ENCODE results near the gene PANX1. TPM values are rescaled to one million over a fixed set of nuclear protein-coding genes. Genes with fewer than 3 reads are reported as not detected.

The PANX1 gene
- total RNA-seq = 13.1 TPM

DNA sequence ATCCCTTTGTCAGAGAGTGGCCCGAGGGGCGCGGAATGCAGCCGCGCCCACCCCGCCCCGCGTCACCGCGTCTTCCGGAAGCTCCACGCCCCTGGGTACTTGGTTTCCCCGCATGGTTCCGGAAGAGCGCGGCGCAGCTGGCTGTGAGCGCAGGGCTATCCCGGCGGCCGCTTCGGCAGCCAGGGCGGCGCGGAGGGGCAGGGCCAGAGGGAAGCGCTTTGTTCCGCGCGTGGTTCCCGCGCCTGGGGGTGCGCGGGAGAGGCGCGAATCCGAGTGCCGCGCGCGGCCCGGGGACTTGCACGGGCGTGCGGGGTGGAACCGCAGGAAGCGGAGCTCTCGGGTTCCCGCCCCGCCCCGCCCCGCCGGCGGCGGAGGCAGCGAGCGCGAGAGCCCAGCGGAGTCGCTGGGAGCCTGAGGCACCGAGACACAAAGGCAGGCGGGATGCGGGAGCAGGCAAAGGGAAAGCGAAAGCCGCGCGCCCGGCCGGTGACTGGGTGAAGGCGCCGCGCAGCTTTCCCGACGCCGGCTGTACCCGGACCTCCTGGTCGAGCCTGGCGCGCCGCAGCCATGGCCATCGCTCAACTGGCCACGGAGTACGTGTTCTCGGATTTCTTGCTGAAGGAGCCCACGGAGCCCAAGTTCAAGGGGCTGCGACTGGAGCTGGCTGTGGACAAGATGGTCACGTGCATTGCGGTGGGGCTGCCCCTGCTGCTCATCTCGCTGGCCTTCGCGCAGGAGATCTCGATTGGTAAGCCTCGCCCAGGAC, at the start of gene PANX1:
PANX1 (plus strand) TSS at position 96 of the 766 bp plus-strand sequence; CDS start at position 568, 472 bp downstream.
- peak within 1 kb of the TSS; percentile 66 for H3K4me3 ChIP-seq (ENCODE audit: low read length)

DNA sequence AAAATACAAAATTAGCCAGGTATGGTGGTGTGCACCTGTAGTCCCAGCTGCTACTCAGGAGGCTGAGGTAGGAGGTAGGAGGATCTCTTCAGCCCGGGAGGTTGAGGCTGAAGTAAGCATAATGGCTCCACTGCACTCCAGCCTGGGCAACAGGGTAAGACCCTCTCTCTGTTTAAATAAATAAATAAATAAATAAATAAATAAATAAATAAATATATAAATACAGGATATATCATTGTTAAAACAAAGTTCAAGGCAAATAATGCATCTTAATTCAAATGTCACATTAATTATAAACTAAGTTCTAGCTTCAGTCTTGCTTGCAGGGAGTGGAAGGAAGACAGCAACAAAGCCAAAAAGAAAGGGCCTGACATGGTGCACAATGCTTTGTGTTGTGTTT, 44.5 kb upstream of the PANX1 start:
- Histone ChIP-seq H3K4me3 (ENCODE audit: low read length) (no peak overlapping the region), H3K9me3 (ENCODE audit: low read depth, low read length) (no peaks in the 10 kb centered on the region), H3K27me3 (ENCODE audit: insufficient read depth, low read length) (no peaks in the 10 kb centered on the region), H3K4me1 (ENCODE audit: insufficient read depth, low read length) (no peaks in the 10 kb centered on the region)

More for the DNA sequence above, at the start of gene PANX1:
- H3K9me3 ChIP-seq (ENCODE audit: low read depth, low read length) = no peaks in the 10 kb centered on the region
- peaks cover 56% of the 10 kb centered on the region for H3K4me1 ChIP-seq (ENCODE audit: insufficient read depth, low read length)
- H3K27me3 ChIP-seq (ENCODE audit: insufficient read depth, low read length) = no peaks in the 10 kb centered on the region

DNA sequence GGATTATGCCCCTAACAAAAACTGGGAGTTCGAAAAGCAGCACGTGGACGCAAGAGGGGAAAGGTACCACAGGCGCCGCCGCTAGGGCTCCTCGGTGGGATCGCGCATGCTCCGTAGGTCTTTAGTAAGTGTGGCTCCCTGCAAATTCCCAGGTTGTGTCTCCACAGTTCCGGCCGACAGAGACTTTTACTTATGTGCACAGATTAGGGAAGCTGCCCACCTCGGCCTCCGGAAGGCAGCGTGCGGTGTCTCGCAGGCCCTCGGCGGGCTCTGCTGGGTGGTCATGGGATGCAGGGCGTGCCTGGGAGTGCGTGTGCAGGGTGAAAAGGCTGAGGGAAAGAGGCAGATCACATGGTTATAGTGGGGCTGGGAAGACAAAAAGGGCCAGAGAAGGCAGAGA, 39.7 kb upstream of the PANX1 start:
- Histone ChIP-seq H3K27me3 (ENCODE audit: insufficient read depth, low read length) (no peaks in the 10 kb centered on the region), H3K4me1 (ENCODE audit: insufficient read depth, low read length) (no peaks in the 10 kb centered on the region), H3K4me3 (ENCODE audit: low read length) (no peak overlapping the region), H3K9me3 (ENCODE audit: low read depth, low read length) (no peaks in the 10 kb centered on the region)

DNA sequence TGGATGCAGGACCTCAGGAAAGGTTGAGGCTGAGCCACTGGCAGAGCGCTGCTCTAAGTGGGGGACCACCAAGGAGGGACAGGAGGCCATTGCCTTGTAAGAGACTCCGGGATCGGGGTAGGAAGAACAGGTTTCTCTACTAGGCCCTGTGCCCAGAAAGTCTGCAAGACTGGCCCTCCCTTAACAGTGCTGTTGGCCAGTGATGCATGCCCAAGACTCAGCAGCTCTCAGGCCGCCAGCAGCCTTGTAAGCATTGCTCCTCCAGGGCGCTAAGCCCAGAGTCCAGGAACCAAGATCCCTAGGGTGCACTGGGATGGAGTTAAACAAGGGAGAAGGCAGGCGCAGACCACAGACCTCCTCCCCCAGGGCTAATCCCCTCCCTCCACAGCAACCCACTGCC, 39.3 kb upstream of the PANX1 start:
- Histone ChIP-seq H3K4me3 (ENCODE audit: low read length) (no peak overlapping the region), H3K4me1 (ENCODE audit: insufficient read depth, low read length) (no peaks in the 10 kb centered on the region), H3K27me3 (ENCODE audit: insufficient read depth, low read length) (no peaks in the 10 kb centered on the region), H3K9me3 (ENCODE audit: low read depth, low read length) (no peaks in the 10 kb centered on the region)

GRCh38 chr11:94090401-94090800, 38.2 kb upstream of the PANX1 start:
- H3K9me3 ChIP-seq (ENCODE audit: low read depth, low read length) = no peaks in the 10 kb centered on the region
- no peak overlapping the region for H3K4me3 ChIP-seq (ENCODE audit: low read length)
- H3K27me3 ChIP-seq (ENCODE audit: insufficient read depth, low read length) = no peaks in the 10 kb centered on the region
- no peaks in the 10 kb centered on the region for H3K4me1 ChIP-seq (ENCODE audit: insufficient read depth, low read length)

DNA sequence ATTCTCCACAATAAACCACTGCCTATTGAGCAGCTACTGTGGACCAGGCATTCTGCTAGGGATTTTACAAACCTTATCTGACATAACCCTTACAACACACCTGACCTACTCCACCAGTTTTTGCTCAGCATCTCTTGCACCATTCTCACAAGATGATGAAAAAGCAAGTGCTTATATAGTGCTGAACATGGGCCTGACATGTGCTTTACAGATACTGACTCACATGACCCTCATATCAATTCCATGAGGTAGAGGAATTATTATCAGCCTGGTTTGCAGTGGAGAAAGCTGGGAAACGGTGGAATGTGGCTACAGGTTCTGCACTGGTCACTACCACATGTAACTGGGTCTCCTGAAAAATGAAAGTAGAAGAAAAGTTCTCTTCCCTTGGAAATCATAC, 37.5 kb upstream of the PANX1 start:
- no peaks in the 10 kb centered on the region for H3K27me3 ChIP-seq (ENCODE audit: insufficient read depth, low read length)
- H3K9me3 ChIP-seq (ENCODE audit: low read depth, low read length) = no peaks in the 10 kb centered on the region
- no peak overlapping the region for H3K4me3 ChIP-seq (ENCODE audit: low read length)
- H3K4me1 ChIP-seq (ENCODE audit: insufficient read depth, low read length) = no peaks in the 10 kb centered on the region

DNA sequence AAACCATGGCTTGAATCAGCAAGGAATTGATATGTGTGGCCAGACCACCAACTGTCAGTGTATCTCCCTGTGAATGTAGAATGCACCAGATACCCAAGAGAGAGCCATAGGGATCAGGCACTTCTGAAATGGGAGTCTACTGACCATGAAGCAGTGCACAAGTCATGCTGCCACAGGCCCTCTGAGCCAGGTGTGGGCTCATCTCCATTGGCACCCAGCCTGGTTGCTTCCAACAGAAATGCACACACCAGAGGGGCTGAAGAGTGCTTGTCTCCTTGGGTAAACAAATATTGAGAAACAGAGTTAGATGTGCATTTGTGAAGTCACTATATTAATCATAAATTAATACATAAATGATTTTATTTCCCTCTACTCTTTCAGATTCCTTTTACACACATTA, 28.4 kb upstream of the PANX1 start:
- H3K27me3 ChIP-seq (ENCODE audit: insufficient read depth, low read length) = no peaks in the 10 kb centered on the region
- H3K4me1 ChIP-seq (ENCODE audit: insufficient read depth, low read length) = no peaks in the 10 kb centered on the region
- H3K4me3 ChIP-seq (ENCODE audit: low read length) = no peak overlapping the region
- H3K9me3 ChIP-seq (ENCODE audit: low read depth, low read length) = no peaks in the 10 kb centered on the region

DNA sequence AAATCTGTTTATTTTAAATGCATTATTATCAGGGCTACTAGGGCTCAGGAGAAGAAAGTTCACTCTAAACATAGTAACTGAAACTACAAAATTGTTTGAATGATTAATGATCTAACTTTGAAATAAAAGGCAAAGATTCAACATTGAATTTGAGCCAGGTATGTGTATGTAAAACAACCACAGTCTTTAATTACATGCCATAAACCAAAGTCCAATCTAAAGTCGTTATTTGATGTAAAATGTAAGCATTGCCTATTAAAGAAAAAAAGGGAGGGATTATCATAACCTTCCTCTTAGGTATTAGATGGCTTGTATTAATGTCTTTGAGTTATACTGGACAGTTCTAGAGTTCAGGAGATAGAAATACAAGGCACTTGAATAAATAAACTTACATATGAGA, 25.2 kb upstream of the PANX1 start:
- no peaks in the 10 kb centered on the region for H3K9me3 ChIP-seq (ENCODE audit: low read depth, low read length)
- no peaks in the 10 kb centered on the region for H3K27me3 ChIP-seq (ENCODE audit: insufficient read depth, low read length)
- H3K4me1 ChIP-seq (ENCODE audit: insufficient read depth, low read length) = no peaks in the 10 kb centered on the region
- no peak overlapping the region for H3K4me3 ChIP-seq (ENCODE audit: low read length)

DNA sequence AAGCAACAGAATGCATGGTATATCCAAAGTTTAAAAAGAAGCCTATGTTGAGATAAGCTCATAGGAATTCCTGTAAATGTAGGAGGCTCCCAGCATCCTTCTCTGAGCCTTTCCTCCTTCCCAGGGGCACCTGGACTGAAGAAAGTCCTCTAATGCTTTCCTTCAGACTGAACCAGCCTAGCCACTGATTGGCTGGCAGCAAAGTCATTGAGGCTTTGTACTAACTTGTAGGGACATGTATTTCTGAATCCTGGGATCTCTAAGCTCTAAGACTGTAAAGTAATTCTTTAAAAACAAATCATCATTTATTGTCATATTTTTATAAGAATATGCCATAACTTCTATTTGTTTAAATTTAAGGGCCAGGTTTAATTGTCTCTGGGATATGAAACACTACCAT, 23.9 kb upstream of the PANX1 start:
- no peaks in the 10 kb centered on the region for H3K9me3 ChIP-seq (ENCODE audit: low read depth, low read length)
- H3K4me1 ChIP-seq (ENCODE audit: insufficient read depth, low read length) = no peaks in the 10 kb centered on the region
- peaks cover 3% of the 10 kb centered on the region for H3K27me3 ChIP-seq (ENCODE audit: insufficient read depth, low read length)
- no peak overlapping the region for H3K4me3 ChIP-seq (ENCODE audit: low read length)

DNA sequence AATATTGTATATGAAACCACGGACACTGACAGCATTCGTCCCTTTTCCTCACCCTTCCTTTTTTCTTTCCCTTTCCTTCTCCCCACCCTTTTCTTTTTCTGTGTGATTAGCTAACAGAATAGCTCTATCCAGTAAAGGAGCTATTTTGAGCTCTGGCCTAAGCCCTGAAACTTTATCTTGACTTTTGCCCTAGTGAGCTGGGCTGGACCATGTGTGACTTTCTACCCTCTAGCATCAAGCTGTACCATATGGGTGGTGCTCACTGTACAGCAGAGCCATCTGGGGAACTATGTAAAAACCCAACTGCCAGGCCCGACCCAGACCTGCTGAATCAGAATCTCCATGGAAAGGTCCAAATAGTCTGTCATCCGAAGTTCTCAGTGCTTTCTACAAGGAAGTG, 21.9 kb upstream of the PANX1 start:
- Histone ChIP-seq H3K4me3 (ENCODE audit: low read length) (no peak overlapping the region), H3K4me1 (ENCODE audit: insufficient read depth, low read length) (no peaks in the 10 kb centered on the region), H3K27me3 (ENCODE audit: insufficient read depth, low read length) (peaks cover 3% of the 10 kb centered on the region), H3K9me3 (ENCODE audit: low read depth, low read length) (no peaks in the 10 kb centered on the region)

- Histone ChIP-seq H3K4me1 (ENCODE audit: insufficient read depth, low read length) (no peaks in the 10 kb centered on the region), H3K27me3 (ENCODE audit: insufficient read depth, low read length) (peaks cover 3% of the 10 kb centered on the region), H3K9me3 (ENCODE audit: low read depth, low read length) (no peaks in the 10 kb centered on the region), H3K4me3 (ENCODE audit: low read length) (no peak overlapping the region)
Measured at GRCh38 chr11:94107363-94107762, 21.3 kb upstream of the PANX1 start.

DNA sequence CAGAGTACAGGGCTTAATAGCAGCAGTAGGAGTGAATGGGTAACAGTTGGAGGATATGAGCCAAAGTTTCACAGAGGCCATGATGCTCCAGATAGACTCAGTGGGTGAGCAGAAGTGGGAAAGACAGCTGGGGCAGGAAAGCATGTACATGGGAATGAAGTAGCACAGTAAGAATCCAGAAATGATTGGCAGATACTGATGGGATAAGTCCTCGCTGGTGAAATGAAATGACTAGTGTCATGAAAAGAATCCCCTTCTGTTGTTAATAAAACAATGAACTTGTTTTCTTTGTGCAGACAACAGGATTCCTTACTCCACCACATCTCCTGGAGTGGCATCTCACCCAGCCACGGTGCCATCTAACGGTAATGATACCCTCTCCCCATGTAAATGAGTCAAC, 17.4 kb upstream of the PANX1 start:
- H3K9me3 ChIP-seq (ENCODE audit: low read depth, low read length) = no peaks in the 10 kb centered on the region
- no peaks in the 10 kb centered on the region for H3K4me1 ChIP-seq (ENCODE audit: insufficient read depth, low read length)
- peaks cover 3% of the 10 kb centered on the region for H3K27me3 ChIP-seq (ENCODE audit: insufficient read depth, low read length)
- no peak overlapping the region for H3K4me3 ChIP-seq (ENCODE audit: low read length)

DNA sequence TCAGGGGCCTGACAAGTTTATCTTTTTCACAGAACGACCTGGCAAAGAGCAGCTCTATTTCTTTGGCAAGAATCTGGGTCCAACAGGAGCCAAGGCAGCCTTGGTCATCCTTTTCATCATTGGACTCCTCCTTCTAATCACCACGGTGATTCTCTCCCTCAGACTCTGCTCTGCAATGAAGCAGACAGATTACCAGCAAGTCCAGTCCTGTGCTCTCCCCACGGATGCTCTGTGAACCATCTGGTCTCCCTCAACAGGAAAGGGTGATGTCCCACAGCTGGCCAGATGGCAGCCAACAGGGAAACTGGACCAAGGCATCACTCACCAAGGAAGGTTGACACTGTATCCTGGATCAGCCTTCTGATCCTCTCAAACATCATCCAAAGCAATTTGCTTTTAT, 17.0 kb upstream of the PANX1 start:
- Histone ChIP-seq H3K4me1 (ENCODE audit: insufficient read depth, low read length) (no peaks in the 10 kb centered on the region), H3K4me3 (ENCODE audit: low read length) (no peak overlapping the region), H3K9me3 (ENCODE audit: low read depth, low read length) (no peaks in the 10 kb centered on the region), H3K27me3 (ENCODE audit: insufficient read depth, low read length) (peaks cover 3% of the 10 kb centered on the region)

- H3K27me3 ChIP-seq (ENCODE audit: insufficient read depth, low read length) = peaks cover 3% of the 10 kb centered on the region
- H3K4me1 ChIP-seq (ENCODE audit: insufficient read depth, low read length) = no peaks in the 10 kb centered on the region
- H3K9me3 ChIP-seq (ENCODE audit: low read depth, low read length) = no peaks in the 10 kb centered on the region
- no peak overlapping the region for H3K4me3 ChIP-seq (ENCODE audit: low read length)
Measured at GRCh38 chr11:94112206-94112953, 16.3 kb upstream of the PANX1 start.

- Histone ChIP-seq H3K4me3 (ENCODE audit: low read length) (no peak overlapping the region), H3K9me3 (ENCODE audit: low read depth, low read length) (no peaks in the 10 kb centered on the region), H3K27me3 (ENCODE audit: insufficient read depth, low read length) (no peaks in the 10 kb centered on the region), H3K4me1 (ENCODE audit: insufficient read depth, low read length) (no peaks in the 10 kb centered on the region)
Measured at GRCh38 chr11:94117197-94117574, 11.5 kb upstream of the PANX1 start.

GRCh38 chr11:94117871-94118270, 10.8 kb upstream of the PANX1 start:
- Histone ChIP-seq H3K4me1 (ENCODE audit: insufficient read depth, low read length) (no peaks in the 10 kb centered on the region), H3K4me3 (ENCODE audit: low read length) (no peak overlapping the region), H3K9me3 (ENCODE audit: low read depth, low read length) (no peaks in the 10 kb centered on the region), H3K27me3 (ENCODE audit: insufficient read depth, low read length) (no peaks in the 10 kb centered on the region)
